ENCODE data around the gene ARMC7. TPM values are rescaled to one million over a fixed set of nuclear protein-coding genes. Genes with fewer than 3 reads are reported as not detected.
A peak's percentile ranks its signal among the peaks of the same experiment; 100 is the strongest.

Gene ARMC7
- total and polyA plus RNA-seq, 10 of the 15 experiments (the other 5 are each of a cell fraction or from before 2014, with no cell fraction given) = 1.5 to 19.8 (median 6.3) TPM

- Histone ChIP-seq H4K20me1 (ENCODE audit: control insufficient read depth, insufficient read depth) (no peaks in the 10 kb centered on the region), H3K4me1 (ENCODE audit: control insufficient read depth, insufficient read depth, low read length) (peaks cover 15% of the 10 kb centered on the region), H3K36me3 (ENCODE audit: control insufficient read depth in 2 of 2, insufficient read depth in 2 of 2, low read length in 1 of 2) (peaks cover 4 to 9% of the 10 kb centered on the region in 2 experiments; a peak in 3 of 4 replicates), H3K9me3 (replicated peaks; ENCODE audit: control insufficient read depth, insufficient read depth, low read length) (no peaks in the 10 kb centered on the region), H2AFZ (ENCODE audit: control insufficient read depth, low read depth, low read length) (no peak overlapping the region), H3K27me3 (replicated peaks in 1 of 2; ENCODE audit: control insufficient read depth in 2 of 2, insufficient read depth in 2 of 2, low read length in 1 of 2) (no peaks in the 10 kb centered on the region), H3K4me3 (no peak overlapping the region), H3K27ac (ENCODE audit: control insufficient read depth, insufficient read depth) (peak overlapping the region; percentile 65), H3K9ac (ENCODE audit: control insufficient read depth, insufficient read depth, low read length) (peak overlapping the region; percentile 16; the same call in 1 of the 2 replicates), H3K4me2 (ENCODE audit: control insufficient read depth, insufficient read depth) (peak overlapping the region; percentile 42), H3K79me2 (ENCODE audit: control insufficient read depth, insufficient read depth, low read length) (no peaks in the 10 kb centered on the region)
- in situ Hi-C loops (cut with MboI) = no loop called here
- no TSS peak for BruUV-seq (replicated peaks)
- ChIA-PET CTCF (interaction anchor here (1.5 to 5.2 kb wide), 2 partner anchors 40 to 66 kb away, joined by 5 to 25 read pairs; partner anchors contain the start of gene NT5C), RAD21 (ENCODE audit: unreplicated experiment) (interaction anchor here (0.7 to 1.6 kb wide), 2 partner anchors 14 to 136 kb away, joined by 3 read pairs; no protein-coding TSS in a partner anchor), POLR2A (interaction anchor here (0.5 to 0.7 kb wide), 5 partner anchors 9 to 242 kb away, joined by 3 to 6 read pairs (median 3); no protein-coding TSS in a partner anchor), SMC1A (ENCODE audit: uncharacterized antibody, unreplicated experiment) (interaction anchor here (1.1 to 1.6 kb wide), 2 partner anchors 37 to 49 kb away, joined by 3 to 5 read pairs; no protein-coding TSS in a partner anchor)
- ATAC-seq = peak; percentile 50
- 74% methylated on average over 6 of the region's 6 CpGs for WGBS (ENCODE audit: insufficient coverage, insufficient replicate concordance, low lambda C conversion rate, missing lambda C conversion rate)
- no peak for DNase-seq (ENCODE audit: low read depth, low spot score)
- intact Hi-C loops (cut with micrococcal nuclease; ENCODE audit: unreplicated experiment) = no loop called here
- FAIRE-seq = peak; percentile 62
- TF ChIP-seq PBX3 (IDR thresholded peaks at IDR 0.05; ENCODE audit: insufficient replicate concordance, low read depth, low read length) (no peak), ELK1 (IDR thresholded peaks at IDR 0.05; ENCODE audit: low read depth, low read length) (no peak), EED (IDR thresholded peaks at IDR 0.05; ENCODE audit: low read depth) (peak; percentile 83), NBN (IDR thresholded peaks at IDR 0.05) (no peak), BCL3 (IDR thresholded peaks at IDR 0.05; ENCODE audit: borderline replicate concordance, insufficient read depth, low read depth, low read length, poor library complexity, severe bottlenecking) (peak; percentile 58), ZNF384 (IDR thresholded peaks at IDR 0.05; ENCODE audit: borderline replicate concordance, low read depth, low read length) (no peak), RFX5 (IDR thresholded peaks at IDR 0.05; ENCODE audit: low read depth, low read length) (no peak), BCL11A (IDR thresholded peaks at IDR 0.05; ENCODE audit: low read depth, low read length) (no peak), MXI1 (IDR thresholded peaks at IDR 0.05; ENCODE audit: low read depth, low read length) (no peak), ZBTB4 (CRISPR knock-in tag; IDR thresholded peaks at IDR 0.05) (no peak), CBFB (IDR thresholded peaks at IDR 0.05; ENCODE audit: low read depth) (no peak), IKZF2 (IDR thresholded peaks at IDR 0.05) (peak; percentile 41 to 59; a peak in 3 of 4 replicates), POU2F2 (IDR thresholded peaks at IDR 0.05; ENCODE audit: borderline replicate concordance, low read depth, low read length) (no peak), TBL1XR1 (IDR thresholded peaks at IDR 0.05; ENCODE audit: low read depth, low read length) (no peak), JUND (IDR thresholded peaks at IDR 0.05; ENCODE audit: low read depth, low read length) (no peak), STAT3 (IDR thresholded peaks at IDR 0.05; ENCODE audit: low read depth, low read length) (no peak), CREB1 (IDR thresholded peaks at IDR 0.05; ENCODE audit: low read depth) (no peak), RUNX3 (IDR thresholded peaks at IDR 0.05; ENCODE audit: low read length) (peak; percentile 61)
Measured at GRCh38 chr17:75065562-75066151, 44.1 kb upstream of the ARMC7 start.

All from GM12878 (cell line).